Upper lobe of left lung (tissue), 6 donors: ENCODE results near the gene MZF1. TPM values are rescaled to one million over a fixed set of nuclear protein-coding genes. Genes with fewer than 3 reads are reported as not detected.

Experiments used
- ATAC-seq, 2 donors: fragments of 200-7000 bp; cut with Tn5 transposase; one replicate each; pipeline ENCODE4 v1.9.1; 2022; ENCODE audit warnings: mild to moderate bottlenecking in 2 of 2, moderate library complexity in 2 of 2; ENCODE audit not compliant: low FRiP score in 2 of 2
- DNase-seq, 2 donors: peaks; one replicate each; pipeline ENCODE4 v3.0.0-alpha.2; 2019 to 2020
- H3K27ac ChIP-seq, 4 donors: fragments of 200-600 bp; sonication (generic); one replicate each; pipeline ENCODE4 v1.5.1; 2016 to 2019
- H3K27me3 ChIP-seq, 4 donors: fragments of 200-600 bp; sonication (generic); one replicate each; pipeline ENCODE4 v1.5.1; 2017 to 2019
- H3K36me3 ChIP-seq, 4 donors: fragments of 200-600 bp; sonication (generic); one replicate each; pipeline ENCODE4 v1.5.1; 2016 to 2019
- H3K4me1 ChIP-seq, 4 donors: fragments of 200-600 bp; sonication (generic); one replicate each; pipeline ENCODE4 v1.5.1; 2018 to 2019
- H3K4me3 ChIP-seq, 4 donors: fragments of 200-600 bp; sonication (generic); one replicate each; pipeline ENCODE4 v1.5.1; 2017 to 2019; ENCODE audit warnings: mild to moderate bottlenecking in 2 of 4, moderate library complexity in 1 of 4
- H3K9me3 ChIP-seq, 4 donors: fragments of 200-600 bp; sonication (generic); one replicate each; pipeline ENCODE4 v1.5.1; 2018 to 2019
- CTCF ChIP-seq, 6 experiments: fragments of 450-650 bp in 4 of 6; fragments of 200-600 bp in 2 of 6; sonication (generic) in 2 of 6; IDR thresholded peaks; one replicate each; pipeline ENCODE4 v1.5.1; 2016 to 2019; ENCODE audit warnings: antibody characterized with exemption in 6 of 6
- EP300 ChIP-seq, 4 donors: sonication (generic); formaldehyde crosslinking; IDR thresholded peaks; one replicate each; pipeline ENCODE4 v1.5.1; 2017; ENCODE audit warnings: antibody characterized with exemption in 4 of 4, control low read depth in 2 of 4
- POLR2A ChIP-seq, 4 donors: fragments of 450-650 bp; IDR thresholded peaks; one replicate each; pipeline ENCODE4 v1.5.1; 2016 to 2017; ENCODE audit warnings: antibody characterized with exemption in 4 of 4, mild to moderate bottlenecking in 2 of 4
- POLR2AphosphoS5 ChIP-seq, 2 donors: sonication (generic); formaldehyde crosslinking; IDR thresholded peaks; one replicate each; pipeline ENCODE4 v1.5.1; 2017; ENCODE audit warnings: antibody characterized with exemption in 2 of 2
- WGBS, 2 donors: methylation state at CpG; one replicate each; pipeline ENCODE4 v1.1.5; 2017 to 2018; 5-methylcytosine and 5-hydroxymethylcytosine counted together
- total RNA-seq, 6 donors: library from RNA; depleted of rRNA in 4 of 6; stranded (reverse); fragments of >200 nt in 4 of 6; gene quantifications; one replicate each; pipeline versions ENCODE4 v1.1.0 to v1.2.1, GENCODE V29; 2016 to 2021
- donor health status: DM: no; HTN: no; CAD: no; lungs with moderate emphysema.
- donor health status: DM: no; HTN: yes; CAD: no; lungs with severe emphysema.

MZF1 gene
- total RNA-seq, 6 donors from 2014 or later = 34.8 to 162 (median 45.5) TPM

- peaks cover 26 to 45% (median 32%) of the 10 kb centered on the region in 4 donors for H3K4me1 ChIP-seq
- H3K27me3 ChIP-seq = no peaks in the 10 kb centered on the region
- 13 to 16% methylated on average over 3 to 7 of the region's 7 CpGs for WGBS, 2 donors
- DNase-seq (no peak), ATAC-seq (no peak)
- no peaks in the 10 kb centered on the region for H3K9me3 ChIP-seq
- peaks cover 7 to 22% (median 16%) of the 10 kb centered on the region in 4 donors for H3K36me3 ChIP-seq
- H3K27ac ChIP-seq = peak overlapping the region; percentile 93 to 99 (median 96)
- H3K4me3 ChIP-seq = peak overlapping the region; percentile 86 to 99 (median 88)
- TF ChIP-seq POLR2AphosphoS5 (IDR thresholded peaks at IDR 0.05) (no peak), EP300 (IDR thresholded peaks at IDR 0.05) (no peak), POLR2A (IDR thresholded peaks at IDR 0.05) (peak in 1 of 4 donors; percentile 9), CTCF (IDR thresholded peaks at IDR 0.05) (peak in 1 of 6 experiments; percentile 1)
Measured at GRCh38 chr19:58520257-58520599, 52.9 kb downstream of the MZF1 start.

- peaks cover 7 to 26% (median 16%) of the 10 kb centered on the region in 4 donors for H3K36me3 ChIP-seq
- peak within 1 kb of the TSS; percentile 93 to 99 (median 96) for H3K27ac ChIP-seq
- peak; percentile 93 to 96 for DNase-seq
- peak; percentile 94 to 95 for ATAC-seq
- peaks cover 29 to 52% (median 36%) of the 10 kb centered on the region in 4 donors for H3K4me1 ChIP-seq
- 1% methylated on average over 17 to 56 of the region's 87 CpGs for WGBS, 2 donors
- H3K9me3 ChIP-seq = no peaks in the 10 kb centered on the region
- H3K4me3 ChIP-seq = peak within 1 kb of the TSS; percentile 86 to 99 (median 88)
- TF ChIP-seq CTCF (IDR thresholded peaks at IDR 0.05) = peak; percentile 51 to 96 (median 93)
- TF ChIP-seq EP300 (IDR thresholded peaks at IDR 0.05) = peak in 1 of 4 donors; percentile 53
- TF ChIP-seq POLR2A (IDR thresholded peaks at IDR 0.05) = peak; percentile 6 to 74 (median 52)
- peak; percentile 80 to 91 for TF ChIP-seq POLR2AphosphoS5 (IDR thresholded peaks at IDR 0.05)
- H3K27me3 ChIP-seq = no peaks in the 10 kb centered on the region
Measured at GRCh38 chr19:58519355-58520256, 53.5 kb downstream of the MZF1 start, which contains the start of gene ZBTB45. TSS of gene ZBTB45 (minus strand) at chr19:58519810. CDS start at chr19:58517673, 2,137 bp downstream.

GRCh38 chr19:58519087-58519354 lies 54.1 kb downstream of the MZF1 start:
- Histone ChIP-seq H3K4me1 (peaks cover 33 to 57% (median 41%) of the 10 kb centered on the region in 4 donors), H3K4me3 (peak overlapping the region; percentile 86 to 99 (median 88)), H3K27me3 (no peaks in the 10 kb centered on the region), H3K27ac (peak overlapping the region; percentile 93 to 99 (median 96)), H3K36me3 (peaks cover 7 to 27% (median 16%) of the 10 kb centered on the region in 4 donors), H3K9me3 (no peaks in the 10 kb centered on the region)
- 0 to 1% methylated on average over 4 to 10 of the region's 14 CpGs for WGBS, 2 donors
- ATAC-seq = peak; percentile 71 to 76
- DNase-seq = peak in 1 of 2 donors; percentile 72
- TF ChIP-seq EP300 (IDR thresholded peaks at IDR 0.05) (no peak), POLR2A (IDR thresholded peaks at IDR 0.05) (peak in 1 of 4 donors; percentile 33), CTCF (IDR thresholded peaks at IDR 0.05) (peak in 2 of 6 experiments; percentile 48 to 65), POLR2AphosphoS5 (IDR thresholded peaks at IDR 0.05) (no peak)

- Histone ChIP-seq H3K27me3 (no peaks in the 10 kb centered on the region), H3K36me3 (peaks cover 7 to 27% (median 16%) of the 10 kb centered on the region in 4 donors), H3K27ac (peak overlapping the region; percentile 93 to 99 (median 96)), H3K4me3 (peak overlapping the region; percentile 86 to 99 (median 88)), H3K4me1 (peaks cover 38 to 63% (median 47%) of the 10 kb centered on the region in 4 donors), H3K9me3 (no peaks in the 10 kb centered on the region)
- 5 to 9% methylated on average over 13 to 22 of the region's 22 CpGs for WGBS, 2 donors
- DNase-seq = no peak
- no peak for ATAC-seq
- peak in 4 of 6 experiments; percentile 46 to 71 (median 57) for TF ChIP-seq CTCF (IDR thresholded peaks at IDR 0.05)
- no peak for TF ChIP-seq POLR2AphosphoS5 (IDR thresholded peaks at IDR 0.05)
Measured at GRCh38 chr19:58518256-58519086, 54.7 kb downstream of the MZF1 start.
